PFSK-1 (cell line): Measurements from ENCODE around the gene CD72.

Source experiments
- FOXP2 ChIP-seq: optimal IDR thresholded peaks from 2 replicates; pipeline ENCODE3; 2011; ENCODE audit warnings: borderline replicate concordance, control low read depth, inconsistent platforms; ENCODE audit not compliant: insufficient read depth; ENCODE audit errors: extremely low read length, extremely low read depth
- POLR2AphosphoS5 ChIP-seq: IDR thresholded peaks from 2 replicates; pipeline ENCODE4 v1.6.1; 2012; ENCODE audit warnings: low read depth, mild to moderate bottlenecking, control low read depth, low read length, moderate library complexity
- SIN3A ChIP-seq: IDR thresholded peaks from 2 replicates; pipeline ENCODE4 v1.6.1; 2012; ENCODE audit warnings: mild to moderate bottlenecking, low read length, moderate library complexity, borderline replicate concordance; ENCODE audit not compliant: insufficient read depth
- TAF1 ChIP-seq: IDR thresholded peaks from 2 replicates; pipeline ENCODE4 v1.6.1; 2012; ENCODE audit warnings: low read length, control low read depth, borderline replicate concordance; ENCODE audit not compliant: insufficient read depth
- TF ChIP-seq, protein P1 (sequence below), 2 experiments: IDR thresholded peaks; 2 replicates each; pipeline versions ENCODE4 v1.6.1 to v1.8.0; 2011 to 2012; ENCODE audit warnings: low read depth in 2 of 2, low read length in 2 of 2, control low read depth in 1 of 2, inconsistent platforms in 1 of 2, mild to moderate bottlenecking in 1 of 2, moderate library complexity in 1 of 2; ENCODE audit not compliant: insufficient read depth in 1 of 2

CD72 gene

DNA sequence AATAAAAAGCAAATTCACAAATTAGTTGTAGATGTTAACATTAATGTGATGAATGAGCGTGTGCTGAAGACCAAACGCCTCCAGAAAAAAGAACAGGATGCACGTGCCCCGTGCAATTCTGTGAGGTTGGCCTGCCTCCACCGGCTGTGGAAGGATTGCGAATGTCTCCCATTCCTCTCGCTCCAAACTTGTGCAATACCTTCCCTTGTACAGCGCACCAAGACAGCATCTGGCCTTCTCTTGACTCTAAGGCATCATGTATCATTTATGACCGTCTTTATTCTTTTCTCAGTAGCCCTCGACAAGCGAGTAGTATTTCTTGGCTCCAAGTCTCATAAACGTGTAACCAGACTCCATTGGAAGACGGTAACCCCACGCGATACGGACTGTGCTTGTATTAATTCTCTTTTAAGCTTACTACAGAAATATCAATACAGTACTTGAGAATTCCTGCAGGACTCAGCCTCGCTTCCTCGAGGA, 14.7 kb downstream of the CD72 start:
- TF ChIP-seq FOXP2 (no peak), TAF1 (no peak), SIN3A (no peak), POLR2AphosphoS5 (no peak)

DNA sequence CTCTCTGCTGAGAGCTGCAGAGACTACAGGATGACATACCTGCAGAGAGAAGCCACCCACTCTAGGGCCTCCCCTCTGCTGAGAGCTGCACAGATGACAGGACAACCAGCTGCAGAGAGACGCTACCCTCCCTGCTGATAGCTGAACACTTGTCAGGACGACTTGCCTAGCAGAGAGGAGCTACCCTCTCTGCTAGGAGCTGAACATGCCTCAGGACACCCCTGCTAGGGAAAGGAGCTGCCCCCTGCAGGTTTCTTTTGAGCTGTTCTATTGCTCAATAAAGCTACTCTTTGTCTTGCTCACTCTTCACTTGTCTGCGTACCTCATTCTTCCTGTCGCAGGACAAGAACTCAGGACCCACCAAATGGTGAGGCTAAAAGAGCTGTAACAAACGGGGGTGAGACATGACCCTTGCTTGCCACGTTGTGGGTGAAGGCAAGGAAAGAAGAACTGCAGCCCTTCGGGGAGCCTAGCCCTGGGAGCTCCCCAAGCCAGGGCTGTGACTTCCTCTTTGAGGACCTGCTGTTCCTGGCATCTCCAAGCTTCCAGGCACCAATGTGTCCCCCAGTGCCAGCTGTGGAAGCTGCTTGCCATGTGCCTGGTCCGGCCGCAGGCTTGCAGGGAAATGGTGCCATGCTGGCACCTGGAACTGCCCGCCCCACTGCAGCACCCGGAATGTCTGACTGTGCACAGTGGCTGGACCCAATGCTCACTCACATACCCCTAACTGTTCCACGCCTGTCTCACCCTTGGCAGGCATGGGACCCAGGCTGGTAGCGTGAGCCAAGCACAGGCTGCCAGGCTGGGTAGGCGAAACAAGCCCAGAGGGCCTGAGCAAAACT, 18.2 kb downstream of the CD72 start:
- no peak for TF ChIP-seq POLR2AphosphoS5
- TF ChIP-seq SIN3A = no peak
- TF ChIP-seq FOXP2 = no peak
- TF ChIP-seq TAF1 = no peak
- TF ChIP-seq, protein P1, sequence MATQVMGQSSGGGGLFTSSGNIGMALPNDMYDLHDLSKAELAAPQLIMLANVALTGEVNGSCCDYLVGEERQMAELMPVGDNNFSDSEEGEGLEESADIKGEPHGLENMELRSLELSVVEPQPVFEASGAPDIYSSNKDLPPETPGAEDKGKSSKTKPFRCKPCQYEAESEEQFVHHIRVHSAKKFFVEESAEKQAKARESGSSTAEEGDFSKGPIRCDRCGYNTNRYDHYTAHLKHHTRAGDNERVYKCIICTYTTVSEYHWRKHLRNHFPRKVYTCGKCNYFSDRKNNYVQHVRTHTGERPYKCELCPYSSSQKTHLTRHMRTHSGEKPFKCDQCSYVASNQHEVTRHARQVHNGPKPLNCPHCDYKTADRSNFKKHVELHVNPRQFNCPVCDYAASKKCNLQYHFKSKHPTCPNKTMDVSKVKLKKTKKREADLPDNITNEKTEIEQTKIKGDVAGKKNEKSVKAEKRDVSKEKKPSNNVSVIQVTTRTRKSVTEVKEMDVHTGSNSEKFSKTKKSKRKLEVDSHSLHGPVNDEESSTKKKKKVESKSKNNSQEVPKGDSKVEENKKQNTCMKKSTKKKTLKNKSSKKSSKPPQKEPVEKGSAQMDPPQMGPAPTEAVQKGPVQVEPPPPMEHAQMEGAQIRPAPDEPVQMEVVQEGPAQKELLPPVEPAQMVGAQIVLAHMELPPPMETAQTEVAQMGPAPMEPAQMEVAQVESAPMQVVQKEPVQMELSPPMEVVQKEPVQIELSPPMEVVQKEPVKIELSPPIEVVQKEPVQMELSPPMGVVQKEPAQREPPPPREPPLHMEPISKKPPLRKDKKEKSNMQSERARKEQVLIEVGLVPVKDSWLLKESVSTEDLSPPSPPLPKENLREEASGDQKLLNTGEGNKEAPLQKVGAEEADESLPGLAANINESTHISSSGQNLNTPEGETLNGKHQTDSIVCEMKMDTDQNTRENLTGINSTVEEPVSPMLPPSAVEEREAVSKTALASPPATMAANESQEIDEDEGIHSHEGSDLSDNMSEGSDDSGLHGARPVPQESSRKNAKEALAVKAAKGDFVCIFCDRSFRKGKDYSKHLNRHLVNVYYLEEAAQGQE (IDR thresholded peaks at IDR 0.05; ENCODE audit: insufficient read depth in 1 of 2, low read depth in 2 of 2, low read length in 2 of 2) = no peak

DNA sequence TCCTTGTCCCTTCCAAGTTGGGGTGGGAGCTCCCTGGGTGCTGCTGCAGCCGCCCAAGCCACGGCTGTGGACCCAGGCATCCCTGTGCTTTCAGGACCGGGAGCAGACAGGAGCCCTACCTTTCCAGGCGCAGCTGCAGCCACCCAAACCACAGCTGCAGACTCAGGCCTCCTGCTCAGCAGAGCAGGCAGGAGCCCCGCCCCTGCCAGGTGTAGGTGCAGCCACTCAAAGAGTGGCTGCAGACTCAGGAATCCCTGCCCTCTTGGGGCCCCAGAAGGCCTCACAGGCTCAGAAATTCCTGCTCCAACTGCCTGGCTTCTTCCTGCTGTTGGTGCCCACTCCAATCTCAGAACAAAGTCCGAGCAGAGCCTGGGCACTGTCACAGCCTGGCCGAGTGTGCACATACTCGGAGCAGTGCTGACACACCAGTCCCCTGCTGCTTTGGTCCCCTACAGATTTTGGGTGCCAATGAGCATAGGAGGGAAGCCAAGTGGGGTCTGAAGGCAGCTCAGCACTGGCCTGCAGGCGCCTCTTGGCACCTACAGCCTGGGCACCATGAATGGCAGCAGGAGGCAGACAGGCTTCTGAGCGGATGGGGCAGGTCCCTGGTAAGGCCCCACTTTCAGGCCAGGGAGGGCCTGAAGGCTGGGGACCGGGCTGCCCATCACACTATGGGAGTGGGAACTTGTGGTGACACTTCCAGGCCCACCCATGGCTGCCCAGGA, 19.2 kb downstream of the CD72 start:
- no peak for TF ChIP-seq FOXP2
- no peak for TF ChIP-seq TAF1
- TF ChIP-seq POLR2AphosphoS5 = no peak
- no peak for TF ChIP-seq SIN3A
- TF ChIP-seq, protein P1 (IDR thresholded peaks at IDR 0.05; ENCODE audit: insufficient read depth in 1 of 2, low read depth in 2 of 2, low read length in 2 of 2) = no peak

DNA sequence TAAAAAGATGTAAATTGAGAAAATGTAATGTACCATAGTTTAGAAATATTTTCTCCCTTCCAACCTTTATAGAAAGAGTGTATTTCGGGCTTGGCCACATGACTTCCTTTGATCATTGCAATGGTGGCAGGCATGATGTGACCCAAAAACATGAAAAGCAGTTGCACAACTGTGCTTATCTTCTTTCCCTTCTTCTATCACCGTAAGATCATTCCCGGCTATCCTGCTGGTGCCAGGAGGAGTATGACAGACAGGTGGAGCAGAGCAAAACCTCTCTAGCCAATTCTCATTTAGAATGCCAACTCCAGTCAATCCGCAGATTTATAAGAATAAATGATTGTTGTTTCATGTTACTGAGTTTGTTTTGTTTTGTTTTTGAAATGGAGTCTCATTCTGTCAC, 23.7 kb downstream of the CD72 start:
- TF ChIP-seq TAF1 = no peak

DNA sequence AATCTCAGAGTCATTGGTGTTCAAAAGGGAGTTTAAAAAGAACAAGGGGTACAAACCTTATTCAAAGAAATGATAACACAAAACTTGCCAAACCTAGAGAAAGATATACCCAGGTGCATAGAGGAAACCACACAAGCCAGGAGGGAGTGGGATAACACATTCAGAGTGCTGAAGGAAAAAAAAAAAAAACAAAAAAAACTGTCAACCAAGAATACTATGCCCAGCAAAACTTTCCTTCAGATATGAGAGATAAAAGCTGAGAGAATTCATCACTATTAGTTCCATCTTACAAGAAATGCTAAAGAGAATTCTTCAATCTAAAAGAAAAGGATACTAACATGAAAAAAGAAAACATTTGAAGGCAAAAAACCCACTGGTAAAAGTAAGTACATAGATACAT, 24.6 kb downstream of the CD72 start:
- TF ChIP-seq TAF1 (no peak), FOXP2 (no peak), SIN3A (no peak), POLR2AphosphoS5 (no peak)
- TF ChIP-seq, protein P1 (IDR thresholded peaks at IDR 0.05; ENCODE audit: insufficient read depth in 1 of 2, low read depth in 2 of 2, low read length in 2 of 2) = no peak

DNA sequence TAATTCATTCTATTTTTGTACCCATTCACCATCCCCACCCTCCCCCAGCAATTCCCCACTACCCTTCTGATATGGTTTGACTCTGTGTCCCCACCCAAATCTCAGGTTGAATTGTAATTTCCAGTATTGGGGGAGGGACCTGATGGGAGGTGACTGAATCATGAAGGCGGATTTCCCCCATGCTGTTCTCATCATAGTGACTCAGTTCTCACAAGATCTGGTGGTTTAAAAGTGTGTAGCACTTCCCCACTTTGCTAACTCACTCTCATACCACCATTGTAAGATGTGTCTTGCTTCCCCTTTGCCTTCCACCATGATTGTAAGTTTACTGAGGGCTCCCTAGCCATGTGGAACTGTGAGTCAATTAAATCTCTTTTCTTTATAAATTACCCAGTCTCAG, 39.1 kb downstream of the CD72 start:
- TF ChIP-seq POLR2AphosphoS5 = no peak
- TF ChIP-seq SIN3A = no peak
- TF ChIP-seq, protein P1 (IDR thresholded peaks at IDR 0.05; ENCODE audit: insufficient read depth in 1 of 2, low read depth in 2 of 2, low read length in 2 of 2) = no peak
- TF ChIP-seq FOXP2 = no peak
- TF ChIP-seq TAF1 = no peak
